Measurements from ENCODE around the gene LIN7A.

GRCh38 chr12:80754274-80754673 lies 183.5 kb downstream of the LIN7A start:
- TF ChIP-seq, protein P1, sequence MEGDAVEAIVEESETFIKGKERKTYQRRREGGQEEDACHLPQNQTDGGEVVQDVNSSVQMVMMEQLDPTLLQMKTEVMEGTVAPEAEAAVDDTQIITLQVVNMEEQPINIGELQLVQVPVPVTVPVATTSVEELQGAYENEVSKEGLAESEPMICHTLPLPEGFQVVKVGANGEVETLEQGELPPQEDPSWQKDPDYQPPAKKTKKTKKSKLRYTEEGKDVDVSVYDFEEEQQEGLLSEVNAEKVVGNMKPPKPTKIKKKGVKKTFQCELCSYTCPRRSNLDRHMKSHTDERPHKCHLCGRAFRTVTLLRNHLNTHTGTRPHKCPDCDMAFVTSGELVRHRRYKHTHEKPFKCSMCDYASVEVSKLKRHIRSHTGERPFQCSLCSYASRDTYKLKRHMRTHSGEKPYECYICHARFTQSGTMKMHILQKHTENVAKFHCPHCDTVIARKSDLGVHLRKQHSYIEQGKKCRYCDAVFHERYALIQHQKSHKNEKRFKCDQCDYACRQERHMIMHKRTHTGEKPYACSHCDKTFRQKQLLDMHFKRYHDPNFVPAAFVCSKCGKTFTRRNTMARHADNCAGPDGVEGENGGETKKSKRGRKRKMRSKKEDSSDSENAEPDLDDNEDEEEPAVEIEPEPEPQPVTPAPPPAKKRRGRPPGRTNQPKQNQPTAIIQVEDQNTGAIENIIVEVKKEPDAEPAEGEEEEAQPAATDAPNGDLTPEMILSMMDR (IDR thresholded peaks at IDR 0.05; ENCODE audit: low read depth, low read length) = no peak
- no peak for TF ChIP-seq EZH2phosphoT487 (IDR thresholded peaks at IDR 0.05; ENCODE audit: low read depth)

Data from OCI-LY3 (cell line).